HK-2 (cell line): ENCODE data around the gene CDCP1.
A peak's percentile ranks its signal among the peaks of the same experiment; 100 is the strongest.
"Not testable (repeated sequence)": the region's sequence is repeated elsewhere in the genome, so short reads cannot be mapped to it uniquely, and the experiment has no call there.

Source experiments
- DNase-seq: peaks from one replicate; pipeline ENCODE4 v3.0.0-alpha.2; 2018; ENCODE audit not compliant: unreplicated experiment

The CDCP1 gene

GRCh38 chr3:45084820-45085816, 61.1 kb downstream of the CDCP1 start:
- DNase-seq, result peak; percentile 49

GRCh38 chr3:45084361-45084760, 61.8 kb downstream of the CDCP1 start:
- no peak for DNase-seq

- no peak for DNase-seq
Measured at GRCh38 chr3:45083023-45083422, 63.2 kb downstream of the CDCP1 start.

- no peak for DNase-seq
Measured at GRCh38 chr3:45082142-45082538, 64.0 kb downstream of the CDCP1 start.

- DNase-seq, result no peak
Measured at GRCh38 chr3:45081506-45082141, 64.6 kb downstream of the CDCP1 start.

- DNase-seq, result no peak
Measured at GRCh38 chr3:45080824-45081223, 65.4 kb downstream of the CDCP1 start.

GRCh38 chr3:45079715-45080114, 66.5 kb downstream of the CDCP1 start:
- DNase-seq, result no peak

- DNase-seq, result no peak
Measured at GRCh38 chr3:45078910-45079522, 67.2 kb downstream of the CDCP1 start.

- DNase-seq, result not testable (repeated sequence)
Measured at GRCh38 chr3:45078256-45078655, 67.9 kb downstream of the CDCP1 start.

- DNase-seq, result no peak
Measured at GRCh38 chr3:45075821-45076625, 70.2 kb downstream of the CDCP1 start.

GRCh38 chr3:45071075-45071474, 75.1 kb downstream of the CDCP1 start:
- no peak for DNase-seq

- DNase-seq, result no peak
Measured at GRCh38 chr3:45067941-45068340, 78.2 kb downstream of the CDCP1 start.

GRCh38 chr3:45067486-45067885, 78.7 kb downstream of the CDCP1 start:
- DNase-seq, result no peak

- DNase-seq, result no peak
Measured at GRCh38 chr3:45066109-45066801, 79.9 kb downstream of the CDCP1 start.

- no peak for DNase-seq
Measured at GRCh38 chr3:45065373-45065720, 80.8 kb downstream of the CDCP1 start.

GRCh38 chr3:45064512-45065372, 81.4 kb downstream of the CDCP1 start:
- DNase-seq, result no peak

GRCh38 chr3:45062697-45063070, 83.5 kb downstream of the CDCP1 start:
- no peak for DNase-seq

- no peak for DNase-seq
Measured at GRCh38 chr3:45060165-45060892, 85.8 kb downstream of the CDCP1 start.

- no peak for DNase-seq
Measured at GRCh38 chr3:45059132-45059531, 87.0 kb downstream of the CDCP1 start.

- DNase-seq, result no peak
Measured at GRCh38 chr3:45057557-45057956, 88.6 kb downstream of the CDCP1 start.
